Renal cortical epithelial cell (primary cell): Measurements from ENCODE around the gene GATA3. TPM values are rescaled to one million over a fixed set of nuclear protein-coding genes. Genes with fewer than 3 reads are reported as not detected.

ENCODE experiments used
- DNase-seq: peaks from one replicate; pipeline ENCODE4 v3.0.0-alpha.2; 2011; ENCODE audit warnings: low read depth
- total RNA-seq: library from RNA; depleted of rRNA; stranded (reverse); fragments of >200 nt; gene quantifications from 2 replicates; pipeline ENCODE4 v1.2.3, GENCODE V29; 2014

GATA3 gene
- total RNA-seq, 1 donor from 2014 or later: 3.9 TPM

- no peak for DNase-seq
Measured at GRCh38 chr10:8064436-8064835, 9.9 kb downstream of the GATA3 start.

- DNase-seq: peak; percentile 58
Measured at GRCh38 chr10:8065651-8066050, 11.2 kb downstream of the GATA3 start.

GRCh38 chr10:8066124-8066523, 11.6 kb downstream of the GATA3 start:
- DNase-seq: no peak

- DNase-seq: no peak
Measured at GRCh38 chr10:8066797-8067196, 12.3 kb downstream of the GATA3 start.

GRCh38 chr10:8069108-8069507, 14.6 kb downstream of the GATA3 start:
- DNase-seq: no peak

GRCh38 chr10:8069627-8070026, 15.1 kb downstream of the GATA3 start:
- no peak for DNase-seq

GRCh38 chr10:8070440-8070839, 16.0 kb downstream of the GATA3 start:
- no peak for DNase-seq

- DNase-seq: no peak
Measured at GRCh38 chr10:8071006-8071405, 16.5 kb downstream of the GATA3 start.

- no peak for DNase-seq
Measured at GRCh38 chr10:8071666-8072065, 17.2 kb downstream of the GATA3 start.

GRCh38 chr10:8072211-8072610, 17.7 kb downstream of the GATA3 start:
- no peak for DNase-seq

GRCh38 chr10:8073691-8074416, 19.4 kb downstream of the GATA3 start:
- no peak for DNase-seq

GRCh38 chr10:8074881-8075280, 20.4 kb downstream of the GATA3 start:
- DNase-seq: no peak

- DNase-seq: no peak
Measured at GRCh38 chr10:8075282-8076260, 21.1 kb downstream of the GATA3 start.

GRCh38 chr10:8076933-8077332, 22.4 kb downstream of the GATA3 start:
- no peak for DNase-seq

GRCh38 chr10:8078027-8078426, 23.5 kb downstream of the GATA3 start:
- DNase-seq: no peak

GRCh38 chr10:8079126-8079525, 24.6 kb downstream of the GATA3 start:
- no peak for DNase-seq

- no peak for DNase-seq
Measured at GRCh38 chr10:8084799-8085198, 30.3 kb downstream of the GATA3 start.

GRCh38 chr10:8085251-8085650, 30.8 kb downstream of the GATA3 start:
- DNase-seq: no peak

GRCh38 chr10:8086315-8086714, 31.8 kb downstream of the GATA3 start:
- no peak for DNase-seq

- no peak for DNase-seq
Measured at GRCh38 chr10:8088504-8088903, 34.0 kb downstream of the GATA3 start.

- no peak for DNase-seq
Measured at GRCh38 chr10:8092428-8092827, 37.9 kb downstream of the GATA3 start.

- DNase-seq: no peak
Measured at GRCh38 chr10:8095959-8096358, 41.5 kb downstream of the GATA3 start.

- DNase-seq: no peak
Measured at GRCh38 chr10:8096931-8097330, 42.4 kb downstream of the GATA3 start.
